Omental fat pad (tissue), 4 donors: ENCODE measurements around the gene CDKL4. TPM values are rescaled to one million over a fixed set of nuclear protein-coding genes. Genes with fewer than 3 reads are reported as not detected.

Experiments used
- ATAC-seq: fragments of 150-250 bp; one replicate; pipeline ENCODE4 v1.9.1; 2016; ENCODE audit warnings: mild to moderate bottlenecking, moderate library complexity; ENCODE audit not compliant: low FRiP score
- DNase-seq: peaks from one replicate; pipeline ENCODE4 v3.0.0-alpha.2; 2019; ENCODE audit warnings: low spot score
- CTCF ChIP-seq, 3 donors: fragments of 450-650 bp; IDR thresholded peaks; one replicate each; pipeline ENCODE4 v1.5.1; 2016 to 2017; ENCODE audit warnings: antibody characterized with exemption in 3 of 3, mild to moderate bottlenecking in 3 of 3, moderate library complexity in 2 of 3
- total RNA-seq, 4 donors: library from RNA; depleted of rRNA; stranded (reverse); fragments of >200 nt; gene quantifications; one replicate each; pipeline ENCODE4 v1.1.0, GENCODE V29; 2016

Gene CDKL4
- total RNA-seq, 4 donors from 2014 or later = 0.65 to 0.72 TPM; not detected in 2

GRCh38 chr2:39228413-39229209 is 15.2 kb downstream of the CDKL4 start:
- no peak for TF ChIP-seq CTCF (IDR thresholded peaks at IDR 0.05)
- DNase-seq (no peak), ATAC-seq (no peak)

- DNase-seq = peak; percentile 32
- TF ChIP-seq CTCF (IDR thresholded peaks at IDR 0.05) = peak in 1 of 3 donors; percentile 47
Observed at GRCh38 chr2:39227628-39228412, 15.9 kb downstream of the CDKL4 start.

GRCh38 chr2:39225567-39225966 is 18.2 kb downstream of the CDKL4 start:
- TF ChIP-seq CTCF (IDR thresholded peaks at IDR 0.05) = no peak
- DNase-seq (no peak), ATAC-seq (no peak)

More at GRCh38 chr2:39227628-39228412, 15.9 kb downstream of the CDKL4 start:
- peak; percentile 89 for ATAC-seq

GRCh38 chr2:39223909-39224308 is 19.9 kb downstream of the CDKL4 start:
- no peak for TF ChIP-seq CTCF (IDR thresholded peaks at IDR 0.05)
- no peak for DNase-seq
- no peak for ATAC-seq

GRCh38 chr2:39221459-39221858 is 22.3 kb downstream of the CDKL4 start:
- ATAC-seq = no peak
- DNase-seq = no peak
- TF ChIP-seq CTCF (IDR thresholded peaks at IDR 0.05) = no peak

GRCh38 chr2:39220136-39220535 is 23.6 kb downstream of the CDKL4 start:
- DNase-seq = no peak

More at GRCh38 chr2:39220136-39220535, 23.6 kb downstream of the CDKL4 start:
- ATAC-seq = no peak
- TF ChIP-seq CTCF (IDR thresholded peaks at IDR 0.05) = no peak
